Sigmoid colon (tissue), 7 donors: ENCODE results near the gene PRKX. TPM values are rescaled to one million over a fixed set of nuclear protein-coding genes. Genes with fewer than 3 reads are reported as not detected.
"Not testable (repeated sequence)": the region's sequence is repeated elsewhere in the genome, so short reads cannot be mapped to it uniquely, and the experiment has no call there.

ENCODE experiments used
- DNase-seq: peaks from one replicate; pipeline ENCODE4 v3.0.0-alpha.2; 2019
- H3K27ac ChIP-seq, 4 donors: fragments of 200-600 bp; sonication (generic); one replicate each; pipeline ENCODE4 v1.5.1; 2016 to 2019; ENCODE audit warnings: mild to moderate bottlenecking in 1 of 4
- H3K27me3 ChIP-seq, 3 donors: fragments of 200-600 bp; sonication (generic); one replicate each; pipeline ENCODE4 v1.5.1; 2019; ENCODE audit warnings: mild to moderate bottlenecking in 1 of 3
- H3K36me3 ChIP-seq, 4 donors: fragments of 200-600 bp; sonication (generic); one replicate each; pipeline ENCODE4 v1.5.1; 2016 to 2019
- H3K4me1 ChIP-seq, 4 donors: fragments of 200-600 bp; sonication (generic); one replicate each; pipeline ENCODE4 v1.5.1; 2017 to 2019
- H3K4me3 ChIP-seq, 4 donors: fragments of 200-600 bp; sonication (generic); one replicate each; pipeline ENCODE4 v1.5.1; 2017 to 2019; ENCODE audit warnings: mild to moderate bottlenecking in 2 of 4, moderate library complexity in 1 of 4
- H3K9me3 ChIP-seq, 4 donors: fragments of 200-600 bp in 3 of 4; sonication (generic) in 3 of 4; one replicate each; pipeline versions ENCODE4 v1.5.1 to v1.6.1; 2013 to 2019
- CTCF ChIP-seq, 4 experiments: fragments of 450-650 bp in 3 of 4; fragments of 200-600 bp in 1 of 4; IDR thresholded peaks; one replicate each; pipeline ENCODE4 v1.5.1; 2016 to 2019; ENCODE audit warnings: antibody characterized with exemption in 4 of 4, mild to moderate bottlenecking in 3 of 4, moderate library complexity in 2 of 4
- EP300 ChIP-seq, 4 donors: sonication (generic); formaldehyde crosslinking; IDR thresholded peaks; one replicate each; pipeline ENCODE4 v1.6.1; 2017; ENCODE audit warnings: antibody characterized with exemption in 4 of 4
- POLR2A ChIP-seq, 2 donors: fragments of 450-650 bp; IDR thresholded peaks; one replicate each; pipeline ENCODE4 v1.6.1; 2016; ENCODE audit warnings: antibody characterized with exemption in 2 of 2, mild to moderate bottlenecking in 2 of 2, moderate library complexity in 2 of 2
- POLR2AphosphoS5 ChIP-seq, 4 donors: sonication (generic); formaldehyde crosslinking; IDR thresholded peaks; one replicate each; pipeline ENCODE4 v1.6.1; 2017; ENCODE audit warnings: antibody characterized with exemption in 4 of 4
- WGBS, 2 donors: extraction: QIAGEN DNeasy Blood & Tissue Kit; methylation state at CpG; one replicate each; pipeline ENCODE4 v1.1.7; 2013; 5-methylcytosine and 5-hydroxymethylcytosine counted together
- intact Hi-C: fragments of 100-400 bp; cut with DNase I; formaldehyde crosslinking; loops from one replicate; pipeline ENCODE4 v1.15.1; 2023
- polyA plus RNA-seq, 3 donors: library from polyadenylated mRNA; stranded (reverse); fragments of 200-250 nt; gene quantifications; one replicate each; pipeline ENCODE4 v1.2.3, GENCODE V29; 2013
- total RNA-seq, 4 donors: library from RNA; depleted of rRNA; stranded (reverse); fragments of >200 nt; gene quantifications; one replicate each; pipeline ENCODE4 v1.1.0, GENCODE V29; 2016
- donor health status: healthy with polysubstance abuse.
- donor health status: Bipolar disorder and iron deficiency.
- donor health status: healthy.

PRKX gene
- total and polyA plus RNA-seq, 7 donors: 3.5 to 10.6 (median 6.9) TPM

- Histone ChIP-seq H3K27me3 (no peaks in the 10 kb centered on the region), H3K36me3 (peaks cover 0 to 5% (median 0%) of the 10 kb centered on the region in 4 donors), H3K4me3 (no peak overlapping the region), H3K4me1 (no peaks in the 10 kb centered on the region), H3K9me3 (no peaks in the 10 kb centered on the region), H3K27ac (no peak overlapping the region)
- WGBS, 2 donors: 97% methylated on average over 8 of the region's 8 CpGs
- TF ChIP-seq POLR2AphosphoS5 (IDR thresholded peaks at IDR 0.05) (no peak), POLR2A (IDR thresholded peaks at IDR 0.05) (no peak)
- intact Hi-C loops: no loop called here
- DNase-seq: no peak
Measured at GRCh38 chrX:3674881-3675280, 38.6 kb downstream of the PRKX start.

GRCh38 chrX:3669841-3670475 lies 43.5 kb downstream of the PRKX start:
- 44 to 80% methylated on average over 13 of the region's 13 CpGs for WGBS, 2 donors
- TF ChIP-seq EP300 (IDR thresholded peaks at IDR 0.05): no peak
- no peak for TF ChIP-seq POLR2AphosphoS5 (IDR thresholded peaks at IDR 0.05)
- TF ChIP-seq CTCF (IDR thresholded peaks at IDR 0.05): no peak
- TF ChIP-seq POLR2A (IDR thresholded peaks at IDR 0.05): no peak
- intact Hi-C loops: no loop called here
- Histone ChIP-seq H3K36me3 (peaks cover 0 to 5% (median 0%) of the 10 kb centered on the region in 4 donors), H3K9me3 (no peaks in the 10 kb centered on the region), H3K27ac (no peak overlapping the region), H3K27me3 (no peaks in the 10 kb centered on the region), H3K4me3 (no peak overlapping the region), H3K4me1 (no peaks in the 10 kb centered on the region)
- DNase-seq: no peak

- no peak for DNase-seq
- no peak overlapping the region for H3K4me3 ChIP-seq
- H3K27ac ChIP-seq: no peak overlapping the region
- intact Hi-C loops: no loop called here
- 93% methylated on average over 9 of the region's 9 CpGs for WGBS, 2 donors
- no peaks in the 10 kb centered on the region for H3K4me1 ChIP-seq
- no peaks in the 10 kb centered on the region for H3K36me3 ChIP-seq
- no peaks in the 10 kb centered on the region for H3K27me3 ChIP-seq
- no peaks in the 10 kb centered on the region for H3K9me3 ChIP-seq
- TF ChIP-seq POLR2AphosphoS5 (IDR thresholded peaks at IDR 0.05) (no peak), POLR2A (IDR thresholded peaks at IDR 0.05) (no peak), CTCF (IDR thresholded peaks at IDR 0.05) (no peak), EP300 (IDR thresholded peaks at IDR 0.05) (no peak)
Measured at GRCh38 chrX:3666975-3667374, 46.5 kb downstream of the PRKX start.

GRCh38 chrX:3664921-3665320 lies 48.5 kb downstream of the PRKX start:
- WGBS, 2 donors: 94 to 96% methylated on average over 12 of the region's 12 CpGs
- no peak for TF ChIP-seq EP300 (IDR thresholded peaks at IDR 0.05)
- no peak for TF ChIP-seq POLR2A (IDR thresholded peaks at IDR 0.05)
- no peak for TF ChIP-seq POLR2AphosphoS5 (IDR thresholded peaks at IDR 0.05)
- no peak for TF ChIP-seq CTCF (IDR thresholded peaks at IDR 0.05)
- DNase-seq: no peak
- Histone ChIP-seq H3K36me3 (no peaks in the 10 kb centered on the region), H3K4me3 (no peak overlapping the region), H3K9me3 (no peaks in the 10 kb centered on the region), H3K27ac (no peak overlapping the region), H3K27me3 (no peaks in the 10 kb centered on the region), H3K4me1 (no peaks in the 10 kb centered on the region)
- intact Hi-C loops: no loop called here

GRCh38 chrX:3663576-3664250 lies 49.7 kb downstream of the PRKX start:
- H3K36me3 ChIP-seq, H3K4me3 ChIP-seq, DNase-seq, H3K27ac ChIP-seq, H3K4me1 ChIP-seq, intact Hi-C loops, H3K27me3 ChIP-seq, H3K9me3 ChIP-seq: not testable (repeated sequence)
- 70 to 87% methylated on average over 9 of the region's 9 CpGs for WGBS, 2 donors
